Subcutaneous abdominal adipose tissue (tissue), 5 donors: ENCODE measurements around the gene DTX2.
"Not testable (repeated sequence)": the region's sequence is repeated elsewhere in the genome, so short reads cannot be mapped to it uniquely, and the experiment has no call there.

Source experiments
- H3K27ac ChIP-seq: one replicate; pipeline ENCODE4 v1.7.0; 2013; ENCODE audit warnings: low read depth, mild to moderate bottlenecking, inconsistent platforms, low read length, moderate library complexity
- H3K27me3 ChIP-seq, 5 donors: one replicate each; pipeline ENCODE4 v1.7.0; 2013; ENCODE audit warnings: low read length in 5 of 5, inconsistent platforms in 1 of 5; ENCODE audit not compliant: control insufficient read depth in 5 of 5, insufficient read depth in 4 of 5
- H3K36me3 ChIP-seq, 5 donors: one replicate each; pipeline ENCODE4 v1.7.0; 2013; ENCODE audit warnings: low read length in 5 of 5; ENCODE audit not compliant: control insufficient read depth in 5 of 5, insufficient read depth in 5 of 5
- H3K4me1 ChIP-seq, 5 donors: one replicate each; pipeline ENCODE4 v1.7.0; 2013; ENCODE audit warnings: low read length in 5 of 5, mild to moderate bottlenecking in 3 of 5, moderate library complexity in 1 of 5; ENCODE audit not compliant: control insufficient read depth in 5 of 5, insufficient read depth in 5 of 5
- H3K4me3 ChIP-seq, 5 donors: one replicate each; pipeline ENCODE4 v1.7.0; 2013; ENCODE audit warnings: low read length in 5 of 5, low read depth in 1 of 5
- H3K9ac ChIP-seq, 5 donors: one replicate each; pipeline ENCODE4 v1.7.0; 2013; ENCODE audit warnings: low read length in 5 of 5, mild to moderate bottlenecking in 4 of 5, moderate library complexity in 3 of 5
- H3K9me3 ChIP-seq, 5 donors: one replicate each; pipeline ENCODE4 v1.7.0; 2013; ENCODE audit warnings: low read length in 5 of 5; ENCODE audit not compliant: control insufficient read depth in 5 of 5
- donor health status: healthy.
- donor health status: healthy.
- donor health status: healthy.
- donor health status: healthy.
- donor health status: healthy.

The DTX2 gene

GRCh38 chr7:76471556-76472221 lies 10.2 kb downstream of the DTX2 start:
- H3K4me1 ChIP-seq, H3K9ac ChIP-seq, H3K27me3 ChIP-seq, H3K27ac ChIP-seq, H3K36me3 ChIP-seq, H3K9me3 ChIP-seq, H3K4me3 ChIP-seq: not testable (repeated sequence)

GRCh38 chr7:76473097-76473496 lies 11.6 kb downstream of the DTX2 start:
- H3K4me3 ChIP-seq, H3K9ac ChIP-seq, H3K9me3 ChIP-seq, H3K27ac ChIP-seq, H3K36me3 ChIP-seq, H3K4me1 ChIP-seq, H3K27me3 ChIP-seq: not testable (repeated sequence)

GRCh38 chr7:76476280-76476679 lies 14.8 kb downstream of the DTX2 start:
- H3K4me3 ChIP-seq: not testable (repeated sequence)

GRCh38 chr7:76476742-76477474 lies 15.4 kb downstream of the DTX2 start:
- H3K27ac ChIP-seq, H3K4me3 ChIP-seq, H3K27me3 ChIP-seq, H3K9me3 ChIP-seq, H3K4me1 ChIP-seq, H3K9ac ChIP-seq: not testable (repeated sequence)
- H3K36me3 ChIP-seq: peaks cover 0 to 17% (median 2%) of the 10 kb centered on the region in 5 donors

More at GRCh38 chr7:76476280-76476679, 14.8 kb downstream of the DTX2 start:
- peaks cover 0 to 15% (median 2%) of the 10 kb centered on the region in 5 donors for H3K36me3 ChIP-seq
- not testable (repeated sequence) for H3K9me3 ChIP-seq, H3K27me3 ChIP-seq, H3K4me1 ChIP-seq, H3K27ac ChIP-seq, H3K9ac ChIP-seq

GRCh38 chr7:76479628-76480027 lies 18.1 kb downstream of the DTX2 start:
- H3K9ac ChIP-seq, H3K4me1 ChIP-seq, H3K4me3 ChIP-seq, H3K9me3 ChIP-seq, H3K27me3 ChIP-seq, H3K27ac ChIP-seq: not testable (repeated sequence)
- peaks cover 0 to 29% (median 10%) of the 10 kb centered on the region in 5 donors for H3K36me3 ChIP-seq

GRCh38 chr7:76480403-76481253 lies 19.1 kb downstream of the DTX2 start:
- H3K9me3 ChIP-seq, H3K27ac ChIP-seq, H3K27me3 ChIP-seq, H3K4me1 ChIP-seq, H3K4me3 ChIP-seq, H3K9ac ChIP-seq: not testable (repeated sequence)
- H3K36me3 ChIP-seq: peaks cover 0 to 29% (median 10%) of the 10 kb centered on the region in 5 donors

- peaks cover 0 to 29% (median 10%) of the 10 kb centered on the region in 5 donors for H3K36me3 ChIP-seq
- H3K4me3 ChIP-seq, H3K9ac ChIP-seq, H3K4me1 ChIP-seq, H3K27ac ChIP-seq, H3K27me3 ChIP-seq, H3K9me3 ChIP-seq: not testable (repeated sequence)
These were observed 21.2 kb downstream of the DTX2 start for GRCh38 chr7:76482660-76483059.

GRCh38 chr7:76483081-76483480 lies 21.6 kb downstream of the DTX2 start:
- not testable (repeated sequence) for H3K27me3 ChIP-seq, H3K9ac ChIP-seq, H3K4me3 ChIP-seq, H3K4me1 ChIP-seq, H3K9me3 ChIP-seq, H3K27ac ChIP-seq
- peaks cover 0 to 29% (median 10%) of the 10 kb centered on the region in 5 donors for H3K36me3 ChIP-seq

GRCh38 chr7:76484456-76484855 lies 22.9 kb downstream of the DTX2 start:
- not testable (repeated sequence) for H3K9ac ChIP-seq, H3K4me3 ChIP-seq, H3K27me3 ChIP-seq, H3K9me3 ChIP-seq, H3K27ac ChIP-seq, H3K4me1 ChIP-seq
- peaks cover 0 to 29% (median 10%) of the 10 kb centered on the region in 5 donors for H3K36me3 ChIP-seq
